CD14-positive monocyte (primary cell): ENCODE data around the gene TCF25. TPM values are rescaled to one million over a fixed set of nuclear protein-coding genes. Genes with fewer than 3 reads are reported as not detected.

Source experiments
- DNase-seq, 3 donors: peaks; one replicate each; pipeline ENCODE4 v3.0.0-alpha.2; 2011 to 2022
- H2AFZ ChIP-seq: 2 replicates; pipeline ENCODE4 v1.6.0; 2012; ENCODE audit warnings: mild to moderate bottlenecking, low read depth, low read length, inconsistent platforms; ENCODE audit not compliant: insufficient read depth, poor library complexity, severe bottlenecking
- H3K27ac ChIP-seq, 2 donors: 1 replicate in 1 of 2; 2 replicates in 1 of 2; pipeline ENCODE4 v1.5.1; 2012 to 2013; ENCODE audit warnings: low read length in 2 of 2, control low read depth in 1 of 2, inconsistent platforms in 1 of 2, low read depth in 1 of 2, mild to moderate bottlenecking in 1 of 2
- H3K27me3 ChIP-seq, 2 donors: one replicate each; pipeline versions ENCODE4 v1.6.0 to v1.6.1; 2011 to 2013; ENCODE audit warnings: low read length in 2 of 2; ENCODE audit not compliant: control insufficient read depth in 2 of 2, insufficient read depth in 2 of 2
- H3K36me3 ChIP-seq, 2 donors: replicated peaks in 1 of 2; 1 replicate in 1 of 2; 2 replicates in 1 of 2; pipeline versions ENCODE4 v1.5.1 to v1.6.1; 2012 to 2013; ENCODE audit warnings: low read length in 2 of 2, control low read depth in 1 of 2, inconsistent platforms in 1 of 2, mild to moderate bottlenecking in 1 of 2; ENCODE audit not compliant: insufficient read depth in 2 of 2, control insufficient read depth in 1 of 2
- H3K4me1 ChIP-seq, 2 donors: 1 replicate in 1 of 2; 2 replicates in 1 of 2; pipeline versions ENCODE4 v1.5.1 to v1.6.1; 2012 to 2013; ENCODE audit warnings: low read length in 2 of 2, control low read depth in 1 of 2, inconsistent platforms in 1 of 2, mild to moderate bottlenecking in 1 of 2, moderate library complexity in 1 of 2; ENCODE audit not compliant: insufficient read depth in 2 of 2, control insufficient read depth in 1 of 2
- H3K4me2 ChIP-seq: replicated peaks from 2 replicates; pipeline ENCODE3; 2012; ENCODE audit warnings: low read length, moderate library complexity, mild to moderate bottlenecking; ENCODE audit not compliant: poor library complexity, severe bottlenecking; ENCODE audit errors: extremely low read depth
- H3K4me3 ChIP-seq, 3 experiments: fragments of 200-600 bp in 1 of 3; sonication (generic) in 1 of 3; replicated peaks in 1 of 3; 1 replicate in 2 of 3; 2 replicates in 1 of 3; pipeline ENCODE4 v1.5.1; 2011 to 2013; ENCODE audit warnings: low read length in 3 of 3, mild to moderate bottlenecking in 3 of 3, control low read depth in 2 of 3, low read depth in 2 of 3, inconsistent platforms in 1 of 3, moderate library complexity in 1 of 3
- H3K79me2 ChIP-seq: 2 replicates; pipeline ENCODE4 v1.6.0; 2012; ENCODE audit warnings: mild to moderate bottlenecking, control low read depth, inconsistent platforms, low read length, moderate library complexity; ENCODE audit not compliant: insufficient read depth
- H3K9ac ChIP-seq: 2 replicates; pipeline ENCODE4 v1.6.0; 2017; ENCODE audit warnings: low read length, mild to moderate bottlenecking; ENCODE audit not compliant: insufficient read depth, poor library complexity, severe bottlenecking
- H3K9me3 ChIP-seq, 2 donors: replicated peaks in 1 of 2; 1 replicate in 1 of 2; 2 replicates in 1 of 2; pipeline versions ENCODE4 v1.5.1 to v1.6.1; 2012 to 2013; ENCODE audit warnings: low read length in 2 of 2, control low read depth in 1 of 2; ENCODE audit not compliant: control insufficient read depth in 1 of 2, insufficient read depth in 1 of 2
- H4K20me1 ChIP-seq: 2 replicates; pipeline ENCODE4 v1.6.0; 2012; ENCODE audit warnings: mild to moderate bottlenecking, low read length, control low read depth, moderate library complexity; ENCODE audit not compliant: insufficient read depth
- H3K27ac Mint-ChIP-seq, 7 donors: one replicate each; pipeline ENCODE4 v1.8.0; 2020; ENCODE audit warnings: mild to moderate bottlenecking in 7 of 7, mixed read lengths in 7 of 7, moderate library complexity in 6 of 7, inconsistent platforms in 2 of 7
- H3K27me3 Mint-ChIP-seq, 3 donors: one replicate each; pipeline ENCODE4 v1.8.0; 2021 to 2022; ENCODE audit warnings: low read depth in 3 of 3, mild to moderate bottlenecking in 3 of 3, mixed read lengths in 3 of 3, moderate library complexity in 3 of 3, inconsistent platforms in 1 of 3
- H3K36me3 Mint-ChIP-seq, 2 donors: one replicate each; pipeline ENCODE4 v1.8.0; 2020; ENCODE audit warnings: mixed read lengths in 2 of 2, inconsistent platforms in 1 of 2, mild to moderate bottlenecking in 1 of 2
- H3K4me1 Mint-ChIP-seq: one replicate; pipeline ENCODE4 v1.8.0; 2020; ENCODE audit warnings: mild to moderate bottlenecking, mixed read lengths
- H3K4me3 Mint-ChIP-seq, 2 donors: one replicate each; pipeline ENCODE4 v1.8.0; 2020; ENCODE audit warnings: mild to moderate bottlenecking in 2 of 2, mixed read lengths in 2 of 2, moderate library complexity in 1 of 2
- H3K9me3 Mint-ChIP-seq, 7 donors: one replicate each; pipeline ENCODE4 v1.8.0; 2020 to 2022; ENCODE audit warnings: mixed read lengths in 7 of 7, mild to moderate bottlenecking in 6 of 7, moderate library complexity in 6 of 7, inconsistent platforms in 2 of 7
- CTCF ChIP-seq: fragments of 200-600 bp; IDR thresholded peaks from one replicate; pipeline ENCODE4 v1.8.0; 2022; ENCODE audit warnings: antibody characterized with exemption, mild to moderate bottlenecking
- WGBS: methylation state at CpG from one replicate; pipeline ENCODE4 v1.1.5; 2013; ENCODE audit warnings: missing lambda C conversion rate; ENCODE audit not compliant: insufficient coverage; 5-methylcytosine and 5-hydroxymethylcytosine counted together
- intact Hi-C, 2 donors: fragments of 100-400 bp; cut with micrococcal nuclease; formaldehyde crosslinking; loops; one replicate each; pipeline versions ENCODE4 v1.15.0 to v1.15.1; 2023
- polyA plus RNA-seq, 3 donors: library from polyadenylated mRNA; depleted of rRNA in 1 of 3; unstranded in 2 of 3; stranded (reverse) in 1 of 3; fragments of 300-500 nt in 2 of 3; fragments of >200 nt in 1 of 3; fragmentation: Illumina TruSeq in 2 of 3; gene quantifications; 1 replicate in 2 of 3; 2 replicates in 1 of 3; pipeline ENCODE4 v1.2.3, GENCODE V29; 2012 to 2021

TCF25 gene
- polyA plus RNA-seq, 3 donors = 98.0 to 231 (median 114) TPM

GRCh38 chr16:89842471-89843408, 30.7 kb upstream of the TCF25 start:
- no peaks in the 10 kb centered on the region for H3K36me3 ChIP-seq
- H3K27me3 ChIP-seq = no peaks in the 10 kb centered on the region
- no peak for TF ChIP-seq CTCF
- no peak overlapping the region for H2AFZ ChIP-seq
- Mint-ChIP-seq H3K27me3 (peaks cover 8 to 19% (median 9%) of the 10 kb centered on the region in 3 donors), H3K4me3 (no peak overlapping the region), H3K9me3 (no peaks in the 10 kb centered on the region), H3K4me1 (peaks cover 17% of the 10 kb centered on the region), H3K36me3 (no peaks in the 10 kb centered on the region), H3K27ac (no peak overlapping the region)
- H3K27ac ChIP-seq = no peak overlapping the region
- no peak for DNase-seq
- no peak overlapping the region for H3K9ac ChIP-seq
- no peak overlapping the region for H3K4me2 ChIP-seq
- no peaks in the 10 kb centered on the region for H3K79me2 ChIP-seq
- intact Hi-C loops = no loop called here
- H3K4me1 ChIP-seq = peaks cover 8 to 9% of the 10 kb centered on the region in 2 donors
- no peaks in the 10 kb centered on the region for H3K9me3 ChIP-seq
- H4K20me1 ChIP-seq = no peaks in the 10 kb centered on the region
- WGBS = 74% methylated on average over 21 of the region's 26 CpGs
- H3K4me3 ChIP-seq = no peak overlapping the region

- Mint-ChIP-seq H3K27ac (no peak overlapping the region), H3K4me1 (peaks cover 7% of the 10 kb centered on the region), H3K4me3 (no peak overlapping the region), H3K36me3 (no peaks in the 10 kb centered on the region), H3K9me3 (no peaks in the 10 kb centered on the region), H3K27me3 (peaks cover 8 to 19% (median 9%) of the 10 kb centered on the region in 3 donors)
- H3K27ac ChIP-seq = no peak overlapping the region
- WGBS = 84% methylated on average over 8 of the region's 20 CpGs
- no peaks in the 10 kb centered on the region for H3K36me3 ChIP-seq
- no peaks in the 10 kb centered on the region for H3K27me3 ChIP-seq
- no peak overlapping the region for H2AFZ ChIP-seq
- H3K4me2 ChIP-seq = no peak overlapping the region
- TF ChIP-seq CTCF = no peak
- H3K9ac ChIP-seq = no peak overlapping the region
- H3K4me3 ChIP-seq = no peak overlapping the region
- H3K4me1 ChIP-seq = no peaks in the 10 kb centered on the region
- no peaks in the 10 kb centered on the region for H4K20me1 ChIP-seq
- DNase-seq = no peak
- intact Hi-C loops = no loop called here
- H3K9me3 ChIP-seq = no peaks in the 10 kb centered on the region
- no peaks in the 10 kb centered on the region for H3K79me2 ChIP-seq
These were observed 29.7 kb upstream of the TCF25 start for GRCh38 chr16:89843409-89844350.
